GM18508 (cell line): ENCODE data around the gene HOXC9.

ENCODE experiments used
- ATAC-seq: cut with Tn5 transposase; IDR thresholded peaks from one replicate; pipeline ENCODE4 v1.9.1; 2021; ENCODE audit warnings: moderate number of reproducible peaks; ENCODE audit not compliant: insufficient read depth, unreplicated experiment

HOXC9 gene

DNA sequence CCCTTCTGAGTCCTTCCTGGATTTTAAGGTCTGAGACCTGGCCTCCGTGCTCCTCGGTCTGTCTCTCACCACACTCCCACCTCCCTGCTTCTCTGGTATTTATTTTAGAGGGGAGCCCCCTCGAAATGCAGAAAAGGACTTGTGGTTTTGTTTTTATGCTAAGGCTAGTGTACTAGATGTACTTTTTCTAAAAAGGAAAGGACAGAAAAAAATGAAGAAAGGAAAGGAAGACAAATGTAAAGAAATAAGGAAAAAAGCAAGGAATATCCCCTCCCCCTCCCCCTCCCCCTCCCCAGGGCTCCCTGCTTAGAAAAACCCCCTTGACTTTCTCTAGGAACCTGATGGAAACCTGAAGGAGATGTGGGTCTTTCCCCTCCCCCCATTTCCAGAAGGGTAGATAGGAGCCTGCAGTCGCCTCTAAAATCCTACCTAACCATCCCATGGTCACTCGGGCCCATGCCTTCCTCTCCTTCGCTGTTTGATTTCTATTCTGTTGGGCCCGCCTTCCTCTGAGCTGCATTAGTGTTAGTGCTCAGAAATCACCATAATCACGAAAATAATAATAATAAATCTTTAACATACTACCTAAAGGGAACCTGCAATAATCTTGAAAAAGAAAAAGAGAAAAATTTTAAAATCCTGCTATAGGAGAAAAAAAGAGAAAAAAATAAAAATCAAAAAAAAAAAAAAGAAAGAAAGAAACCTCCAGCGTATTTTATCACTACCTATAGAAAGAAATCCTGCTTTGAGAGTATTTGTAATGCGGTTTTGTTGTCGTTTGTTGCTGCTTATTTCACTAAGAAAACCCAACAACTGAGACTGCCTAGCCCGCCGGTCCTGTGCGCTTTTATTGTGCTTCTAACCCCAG, 11.9 kb downstream of the HOXC9 start:
- ATAC-seq = no peak

DNA sequence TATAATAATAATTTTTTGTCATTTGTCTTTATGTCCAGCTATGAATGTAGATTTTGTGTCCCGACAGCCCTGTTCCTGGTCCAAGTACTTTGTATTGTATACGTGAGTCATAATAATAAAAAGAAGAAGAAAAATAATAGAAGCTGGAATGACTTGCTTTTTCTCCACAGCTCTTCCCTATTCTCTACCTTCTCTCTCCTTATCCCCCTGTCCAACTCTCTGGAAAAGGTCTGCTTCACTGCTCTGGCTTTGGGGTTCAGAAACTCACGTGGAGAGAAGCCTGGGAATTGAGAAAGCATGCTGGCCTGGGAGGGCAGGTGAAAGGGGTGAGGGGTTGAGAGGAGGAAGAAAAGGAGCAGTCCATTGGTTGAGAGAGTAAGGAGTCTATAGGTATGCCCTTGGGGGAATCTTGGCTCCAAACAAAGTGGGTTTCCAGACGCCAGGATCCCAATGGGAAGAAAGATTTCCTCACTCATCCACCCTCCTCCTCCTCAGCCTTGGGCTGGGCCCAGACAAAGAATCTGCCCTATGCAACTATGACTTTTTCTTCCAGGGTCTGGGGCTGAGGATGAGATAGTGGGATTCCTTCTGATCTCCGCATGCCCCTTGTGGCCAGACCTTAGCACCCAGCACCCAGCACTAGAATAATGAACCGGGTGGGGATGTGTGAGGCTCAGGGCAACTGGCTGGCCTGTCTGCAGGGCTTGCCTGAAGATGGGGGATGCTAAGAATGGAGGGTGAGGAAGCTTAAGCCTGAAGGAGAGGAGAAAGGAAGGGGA, 12.9 kb downstream of the HOXC9 start:
- ATAC-seq = no peak

DNA sequence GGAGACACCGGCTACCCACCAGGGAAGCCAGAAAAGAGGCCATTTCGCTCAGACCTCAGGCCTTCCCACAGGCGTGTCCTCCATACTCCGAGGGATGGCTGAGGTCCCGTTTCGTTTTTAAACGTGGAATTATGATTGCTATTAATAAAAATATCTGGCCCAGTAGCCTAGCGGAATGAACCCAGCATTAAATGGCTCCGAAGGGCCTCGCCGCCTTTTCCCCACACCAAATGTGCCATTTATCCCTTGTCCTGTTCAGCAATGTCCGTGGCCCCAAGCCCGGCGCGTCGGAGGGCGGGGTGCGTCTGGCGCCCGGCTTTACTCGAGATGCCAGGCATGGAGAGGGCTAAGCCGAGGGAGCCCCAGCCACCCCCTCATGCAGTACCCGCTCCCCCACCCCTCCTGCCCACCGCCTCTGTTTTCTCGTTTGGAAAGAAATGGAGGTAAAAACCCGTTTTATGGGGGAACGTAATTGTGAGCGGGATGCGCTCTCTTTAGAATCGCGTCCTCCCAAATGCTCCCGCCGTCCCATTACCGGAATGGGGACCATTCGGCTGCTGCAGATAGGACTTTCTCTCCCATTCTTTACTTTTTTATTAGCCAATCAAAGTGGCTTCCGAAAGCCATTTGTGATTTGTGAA, 14.5 kb downstream of the HOXC9 start:
- ATAC-seq = no peak

DNA sequence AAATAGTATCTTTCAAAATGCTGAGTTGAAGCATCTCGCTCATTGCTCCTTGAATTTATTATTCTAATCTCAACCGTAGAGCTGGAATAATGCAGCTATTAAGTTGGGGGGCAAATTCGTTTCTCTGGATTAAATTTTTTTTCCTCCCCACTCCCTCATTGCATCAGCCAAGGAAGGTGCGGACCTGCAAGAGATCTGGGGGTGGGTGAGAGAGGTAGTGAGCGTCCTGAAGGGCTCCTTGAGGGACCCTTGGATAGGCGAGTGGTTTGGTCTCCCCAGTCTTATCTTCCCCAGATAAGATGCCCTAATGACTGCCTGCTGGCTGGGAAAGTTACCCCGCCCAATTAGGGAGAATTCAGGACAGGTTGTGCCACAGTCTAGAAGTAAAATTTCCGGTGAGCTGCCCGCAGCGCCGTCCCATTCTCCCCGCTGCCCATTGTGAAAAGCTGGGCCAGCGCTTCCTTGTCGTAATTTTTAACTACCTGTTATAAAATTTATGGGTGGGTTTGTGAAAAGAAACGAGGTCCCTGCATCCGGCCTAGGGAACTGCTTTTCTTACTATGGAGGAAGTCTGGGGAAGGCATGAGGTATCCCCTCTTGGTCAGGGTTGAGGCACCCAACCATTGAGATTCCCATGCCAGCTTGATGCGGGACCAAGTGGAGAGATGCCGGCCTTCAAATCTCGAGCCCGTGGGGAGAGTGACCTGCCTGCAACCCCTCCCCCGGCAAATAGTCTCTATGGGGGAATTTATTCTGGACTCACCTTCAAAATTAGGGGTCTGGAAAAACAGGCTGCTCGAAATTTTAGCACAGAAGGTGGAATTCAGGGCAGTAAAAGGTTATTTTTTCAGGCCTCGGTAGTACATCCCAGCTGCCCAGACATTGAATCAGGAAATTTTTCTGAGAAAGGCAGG, 15.3 kb downstream of the HOXC9 start:
- no peak for ATAC-seq

DNA sequence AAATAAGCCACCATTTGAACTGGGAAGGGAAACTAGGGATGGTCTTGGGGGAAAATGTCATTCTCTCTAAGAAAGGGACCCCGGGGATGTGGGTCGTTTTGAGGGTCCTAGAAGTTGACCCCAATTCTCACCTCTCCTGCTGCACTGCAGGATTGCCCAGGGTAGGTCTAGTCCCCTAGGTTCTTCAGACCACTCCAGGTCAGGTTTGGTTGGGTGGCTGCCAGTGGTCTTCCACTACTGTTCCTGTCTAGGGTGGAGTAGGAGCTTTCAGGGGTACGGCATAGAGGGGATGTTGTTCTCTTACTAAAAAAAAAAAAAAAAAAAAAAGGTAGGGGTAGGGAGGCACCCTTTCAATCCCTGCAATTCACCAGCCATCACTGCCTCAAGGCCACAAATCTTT, 16.1 kb downstream of the HOXC9 start:
- ATAC-seq = no peak

DNA sequence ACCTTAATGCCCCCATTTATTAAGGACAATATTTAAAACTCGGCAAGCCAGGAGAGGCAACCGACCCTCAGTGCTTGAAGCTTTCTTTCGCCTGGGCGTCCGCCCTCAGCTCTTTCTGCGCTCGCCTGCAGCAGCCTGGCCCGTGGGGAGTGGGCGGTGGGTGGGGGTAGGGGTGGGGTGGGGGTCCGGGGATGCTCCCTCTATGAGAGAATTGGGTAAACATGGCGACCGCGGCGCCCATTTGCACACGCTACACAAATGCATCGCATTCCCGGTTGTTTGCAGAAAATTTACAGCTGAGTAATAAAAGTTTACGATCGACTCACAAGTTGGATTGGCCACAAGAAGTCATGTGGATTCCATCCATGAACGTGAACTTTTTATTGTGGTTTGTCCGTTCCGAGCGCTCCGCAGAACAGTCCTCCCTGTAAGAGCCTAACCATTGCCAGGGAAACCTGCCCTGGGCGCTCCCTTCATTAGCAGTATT, 16.6 kb downstream of the HOXC9 start:
- no peak for ATAC-seq

DNA sequence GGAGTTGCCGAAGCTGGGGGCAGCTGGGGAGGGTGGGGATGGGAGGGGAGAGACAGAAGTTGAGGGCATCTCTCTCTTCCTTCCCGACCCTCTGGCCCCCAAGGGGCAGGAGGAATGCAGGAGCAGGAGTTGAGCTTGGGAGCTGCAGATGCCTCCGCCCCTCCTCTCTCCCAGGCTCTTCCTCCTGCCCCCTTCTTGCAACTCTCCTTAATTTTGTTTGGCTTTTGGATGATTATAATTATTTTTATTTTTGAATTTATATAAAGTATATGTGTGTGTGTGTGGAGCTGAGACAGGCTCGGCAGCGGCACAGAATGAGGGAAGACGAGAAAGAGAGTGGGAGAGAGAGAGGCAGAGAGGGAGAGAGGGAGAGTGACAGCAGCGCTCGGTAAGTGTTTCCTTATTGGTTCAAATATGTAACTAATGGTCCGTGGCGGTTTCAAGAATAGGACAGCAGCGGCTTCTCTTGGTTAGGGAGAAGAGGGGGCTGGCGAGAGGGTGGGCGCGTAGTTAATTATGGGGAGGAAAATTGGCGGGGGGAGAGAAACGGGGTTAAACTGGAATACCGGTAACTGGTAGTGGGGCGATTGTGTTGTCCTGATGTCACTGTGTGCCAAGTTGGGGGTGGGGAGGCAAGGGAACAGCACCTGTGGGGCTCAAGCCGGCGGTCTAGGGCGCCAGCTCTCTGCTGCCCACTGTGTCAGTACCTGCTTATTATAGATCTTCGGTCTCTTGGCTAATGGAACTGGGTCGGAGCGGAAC, 17.2 kb downstream of the HOXC9 start:
- no peak for ATAC-seq

DNA sequence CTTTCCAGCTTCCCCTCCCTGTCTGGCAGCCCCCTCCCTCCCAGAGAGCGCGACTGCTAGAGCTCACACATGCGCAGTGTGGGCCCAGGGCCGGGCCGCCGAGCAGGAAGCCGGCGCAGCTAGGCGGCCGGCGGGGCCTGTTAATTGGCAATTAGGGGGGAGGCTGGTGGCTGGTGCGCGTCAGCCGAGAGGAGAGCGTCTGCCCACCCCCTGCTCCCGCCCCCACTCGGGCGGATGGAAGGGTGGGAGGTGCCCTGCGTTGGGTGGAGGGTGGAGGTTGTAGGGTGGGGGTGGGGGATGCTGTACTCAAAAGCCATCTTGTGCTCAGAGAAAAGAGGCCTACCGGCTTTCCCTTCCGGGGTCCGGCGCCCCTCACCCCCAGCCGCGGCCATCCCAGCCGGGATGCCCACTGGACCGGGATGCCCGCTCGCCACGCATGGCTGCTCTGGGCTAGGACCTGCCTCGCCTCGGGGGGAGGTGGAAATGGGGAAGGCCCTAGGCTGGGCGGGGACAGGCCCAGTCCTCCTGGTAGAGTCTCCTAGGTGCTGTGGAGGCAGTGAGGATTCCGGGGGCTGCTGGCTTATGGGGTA, 18.0 kb downstream of the HOXC9 start:
- peak; percentile 45 for ATAC-seq

DNA sequence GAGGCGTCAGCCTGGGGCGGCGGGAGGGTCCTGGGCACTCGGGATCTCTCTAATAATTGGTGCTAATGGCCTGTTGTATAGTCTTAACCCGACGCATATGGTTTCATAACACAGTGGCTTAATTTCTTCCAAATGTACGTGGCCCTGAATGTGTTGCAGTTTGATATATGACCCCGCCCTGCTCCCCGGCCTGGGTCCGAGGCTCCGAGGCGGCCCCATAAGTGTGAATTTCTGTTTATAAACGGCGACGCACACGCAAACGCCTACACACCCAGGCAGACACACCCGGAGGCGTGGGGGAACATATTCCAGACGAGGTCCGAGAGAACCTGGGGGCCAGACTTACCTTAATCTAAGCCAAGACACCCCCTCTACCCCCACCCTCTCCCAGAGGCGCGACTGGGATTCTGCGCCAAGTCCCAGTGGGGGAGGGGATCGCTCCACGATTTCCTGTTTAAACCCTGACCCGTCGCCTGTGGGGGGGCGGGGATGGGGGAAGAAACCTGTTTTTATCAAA, 18.6 kb downstream of the HOXC9 start:
- no peak for ATAC-seq

DNA sequence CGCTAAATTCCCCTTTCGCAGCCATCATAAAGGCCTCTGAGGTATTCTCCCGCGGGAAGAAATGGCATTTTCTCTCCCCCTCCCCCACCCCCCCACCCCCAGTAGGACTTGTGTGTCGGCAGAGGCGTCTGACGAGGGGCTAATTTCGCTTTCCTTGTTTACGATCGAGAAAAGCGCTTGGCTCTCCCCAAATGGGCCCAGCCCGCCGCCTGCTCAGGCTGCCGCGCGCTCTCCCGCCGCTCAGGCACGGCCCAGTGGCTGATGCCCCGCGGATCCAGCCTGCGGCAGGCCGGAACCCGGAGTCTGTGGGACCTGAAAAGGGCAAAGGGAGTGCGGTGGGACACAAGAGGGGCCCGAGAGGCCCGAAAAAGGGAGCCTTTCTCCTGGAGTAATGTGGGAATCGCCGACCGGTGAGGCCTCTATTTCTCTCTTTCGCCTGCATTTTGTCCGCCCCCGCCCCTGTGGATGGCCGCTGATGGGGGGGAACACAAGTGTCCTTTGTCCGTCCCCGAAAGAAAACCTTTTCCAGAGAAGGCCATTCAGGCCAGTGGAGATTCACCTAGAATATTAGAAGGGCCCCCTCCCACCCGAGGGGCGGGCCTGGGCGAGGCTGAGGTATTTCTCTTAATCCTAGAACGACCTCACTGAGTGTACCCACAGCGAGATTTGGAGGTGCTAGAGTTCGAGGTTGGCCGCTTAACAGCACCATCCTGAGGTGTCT, 19.3 kb downstream of the HOXC9 start:
- no peak for ATAC-seq

DNA sequence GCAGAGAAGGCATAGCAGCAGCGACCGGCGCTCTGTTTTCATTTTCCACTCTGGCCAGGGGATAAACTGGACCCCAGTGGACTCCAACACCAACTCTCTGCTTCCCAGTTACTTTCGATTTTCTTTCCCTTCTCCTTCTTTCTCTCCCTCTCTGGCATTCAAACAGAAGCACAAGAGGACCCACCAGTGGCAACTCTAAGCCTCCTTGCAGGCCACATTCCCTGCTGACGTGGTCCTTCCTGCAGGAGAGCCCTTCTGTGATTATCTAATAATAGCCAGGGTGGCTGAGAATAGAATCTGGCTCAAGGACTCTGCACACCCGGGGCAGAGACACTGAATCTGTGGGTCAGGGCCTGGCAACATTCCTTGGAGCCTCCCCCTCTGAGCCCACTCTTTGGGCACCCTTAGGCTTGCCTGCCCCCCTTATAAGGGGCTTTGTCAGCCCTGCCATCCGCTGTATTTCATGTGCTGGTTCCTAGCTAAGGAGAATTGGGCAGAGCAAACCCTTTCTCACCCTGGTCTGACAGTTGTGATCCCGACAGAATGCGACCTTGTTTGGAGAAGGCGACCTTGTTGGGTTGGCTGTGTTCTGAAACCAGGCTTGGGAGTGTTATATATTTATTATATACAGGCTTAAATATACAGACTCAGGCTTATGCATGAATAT, 20.1 kb downstream of the HOXC9 start:
- no peak for ATAC-seq

DNA sequence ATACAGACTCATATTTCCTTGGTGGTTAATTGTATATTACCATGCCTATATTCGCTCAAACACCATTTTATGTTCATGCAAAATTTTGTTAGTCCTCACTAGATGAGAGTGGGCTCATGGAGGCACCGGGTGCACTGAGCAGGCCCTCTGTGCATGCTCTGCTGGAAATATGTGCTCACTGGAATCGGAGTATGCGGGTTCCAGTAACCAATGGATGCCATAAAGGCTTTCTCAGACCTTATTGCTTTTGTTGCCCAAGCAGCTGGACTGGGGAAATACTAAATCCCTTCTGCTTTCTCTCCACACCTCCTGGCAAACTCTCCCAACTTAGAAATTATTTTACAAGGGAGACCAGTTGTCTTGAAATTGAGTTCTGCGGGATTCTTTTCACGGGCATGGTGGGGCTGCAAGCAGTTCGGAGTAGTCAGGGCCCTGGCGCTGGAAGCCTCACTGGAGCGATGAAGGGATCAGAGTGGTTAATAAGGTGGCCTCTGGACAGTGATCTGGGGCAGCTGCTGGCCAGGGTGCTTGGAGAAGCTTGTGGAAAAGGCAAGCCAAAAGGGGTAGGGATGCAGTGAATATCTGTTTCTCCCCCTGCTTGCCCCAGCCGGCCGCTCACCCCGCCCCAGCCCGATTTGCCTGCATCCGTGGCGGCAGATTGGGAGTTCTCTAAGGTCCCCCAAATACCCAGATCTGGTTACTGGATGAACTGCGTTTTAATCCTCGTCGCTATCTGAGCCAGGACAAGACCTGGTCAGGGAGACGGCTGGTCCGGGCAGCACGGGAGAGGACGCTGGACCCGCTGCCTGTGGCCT, 20.8 kb downstream of the HOXC9 start:
- ATAC-seq = no peak

DNA sequence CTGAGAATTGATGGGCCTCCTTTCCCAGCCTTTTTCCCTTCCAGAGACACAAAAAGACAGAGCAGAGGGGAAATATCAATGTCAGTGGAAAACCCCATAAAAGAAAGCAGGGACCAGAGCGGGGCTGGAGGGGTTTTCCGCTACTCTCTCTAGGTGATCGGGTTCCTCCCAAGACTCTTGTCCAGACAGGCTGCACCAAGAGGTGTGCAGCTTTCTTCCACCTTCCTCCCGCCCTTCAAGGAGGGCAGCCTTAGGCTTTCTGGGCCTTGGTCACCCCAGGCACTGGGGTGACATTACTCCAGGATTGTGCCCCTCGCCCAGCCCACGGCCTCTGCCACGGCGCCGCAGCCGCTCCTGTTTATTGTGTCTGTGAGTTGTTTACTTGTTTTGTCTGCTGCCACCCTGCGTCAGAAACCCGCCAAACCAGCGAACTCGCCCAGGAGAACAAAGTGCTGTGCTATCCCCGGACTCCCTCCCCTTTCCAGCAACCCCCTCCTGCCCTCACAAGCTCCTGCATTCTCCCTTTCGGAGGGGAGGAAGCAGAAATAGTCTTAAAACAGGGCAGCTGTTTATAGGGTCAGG, 21.6 kb downstream of the HOXC9 start:
- ATAC-seq = no peak

DNA sequence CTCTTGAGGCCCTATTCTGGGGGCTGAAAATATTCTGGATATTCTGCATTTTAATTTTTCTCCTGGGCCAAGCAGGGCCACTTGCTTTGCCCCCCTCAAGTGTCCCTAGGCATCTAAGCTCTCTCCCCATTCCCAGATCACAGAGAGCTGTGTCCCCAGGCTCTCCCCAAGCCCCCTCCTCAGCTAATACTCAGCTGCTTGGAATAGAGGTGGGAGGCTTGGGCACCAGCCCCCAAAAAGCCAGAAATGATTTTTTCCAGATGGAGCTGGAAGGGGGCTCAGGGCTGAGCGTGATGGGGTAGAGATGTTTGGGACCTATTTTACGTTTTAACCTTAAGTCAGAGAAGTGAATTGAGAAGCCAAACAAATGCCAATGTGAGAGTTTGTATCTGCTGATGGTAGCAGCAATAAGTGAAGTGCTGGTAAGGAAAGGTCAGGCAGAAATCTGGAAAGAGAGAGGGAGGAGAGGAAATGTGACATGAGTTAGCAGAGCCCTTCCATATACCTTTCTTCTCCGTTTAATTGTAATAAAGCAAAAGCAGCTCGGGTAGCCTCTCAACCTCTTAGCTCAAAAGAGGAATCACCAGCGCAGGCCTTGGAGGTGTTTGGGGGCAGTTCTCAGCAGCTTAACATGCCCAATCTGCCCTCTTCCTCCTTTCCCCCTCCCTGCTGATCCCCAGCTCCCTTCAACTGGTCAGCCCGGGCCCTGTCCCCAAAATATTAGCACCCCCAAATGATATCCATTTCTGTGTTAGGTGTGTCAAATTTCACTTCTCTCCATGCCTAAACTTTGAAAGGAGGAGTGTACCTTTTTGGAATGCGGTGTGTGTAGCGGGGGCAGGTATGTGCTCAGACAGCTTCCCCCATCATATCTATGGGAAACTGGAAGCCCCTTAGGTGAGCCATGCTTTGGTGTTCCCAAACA, 23.3 kb downstream of the HOXC9 start:
- ATAC-seq = no peak

DNA sequence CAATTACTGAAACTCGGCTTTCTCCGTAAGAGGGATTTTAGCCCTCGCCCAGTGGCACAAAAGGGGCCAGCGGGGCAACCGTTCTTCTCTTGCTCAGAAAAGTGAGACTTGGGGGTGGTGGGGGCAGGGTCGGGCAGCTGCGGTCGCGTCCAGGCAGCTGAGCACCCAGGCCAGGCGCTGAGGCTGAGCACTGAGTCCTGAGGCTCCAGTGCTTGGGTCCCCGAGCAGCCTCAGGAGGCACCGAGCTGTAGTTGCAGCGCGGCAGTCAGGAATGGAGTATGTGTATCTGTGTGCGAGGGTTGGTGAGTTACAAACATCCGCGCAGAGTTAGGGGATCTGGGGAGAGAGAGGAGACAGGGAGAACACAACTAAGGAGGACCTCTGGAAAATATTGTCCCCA, 24.2 kb downstream of the HOXC9 start:
- ATAC-seq = no peak
